GM08714 (cell line): ENCODE measurements around the gene ADAM33.

Source experiments
- H3K4me3 ChIP-seq: fragments of 200-500 bp; sonication (Bioruptor generic); 2 replicates; pipeline ENCODE4 v1.5.1; 2014; ENCODE audit warnings: mild to moderate bottlenecking, low read length, inconsistent platforms
- ZNF274 ChIP-seq: IDR thresholded peaks from 2 replicates; pipeline ENCODE4 v1.6.1; 2012; ENCODE audit warnings: mild to moderate bottlenecking, low read depth, low read length

ADAM33 gene

GRCh38 chr20:3698591-3699001 lies 16.8 kb upstream of the ADAM33 start:
- no peak for TF ChIP-seq ZNF274
- H3K4me3 ChIP-seq, result no peak overlapping the region

- TF ChIP-seq ZNF274, result no peak
Measured at GRCh38 chr20:3697588-3698305, 15.9 kb upstream of the ADAM33 start.

GRCh38 chr20:3696745-3697587 lies 15.2 kb upstream of the ADAM33 start:
- TF ChIP-seq ZNF274, result no peak
- H3K4me3 ChIP-seq, result no peak overlapping the region

More at GRCh38 chr20:3697588-3698305, 15.9 kb upstream of the ADAM33 start:
- H3K4me3 ChIP-seq, result no peak overlapping the region

GRCh38 chr20:3696200-3696599 lies 14.4 kb upstream of the ADAM33 start:
- H3K4me3 ChIP-seq, result no peak overlapping the region
- TF ChIP-seq ZNF274, result no peak

GRCh38 chr20:3694864-3695263 lies 13.1 kb upstream of the ADAM33 start:
- no peak for TF ChIP-seq ZNF274
- H3K4me3 ChIP-seq, result no peak overlapping the region

GRCh38 chr20:3693376-3693775 lies 11.6 kb upstream of the ADAM33 start:
- no peak for TF ChIP-seq ZNF274
- no peak overlapping the region for H3K4me3 ChIP-seq

GRCh38 chr20:3692706-3693294 lies 11.0 kb upstream of the ADAM33 start:
- no peak for TF ChIP-seq ZNF274
- H3K4me3 ChIP-seq, result no peak overlapping the region

- H3K4me3 ChIP-seq, result no peak overlapping the region
- no peak for TF ChIP-seq ZNF274
Measured at GRCh38 chr20:3691897-3692296, 10.1 kb upstream of the ADAM33 start.

- no peak overlapping the region for H3K4me3 ChIP-seq
- no peak for TF ChIP-seq ZNF274
Measured at GRCh38 chr20:3691306-3691705, 9.5 kb upstream of the ADAM33 start.

- TF ChIP-seq ZNF274, result no peak
- H3K4me3 ChIP-seq, result no peak overlapping the region
Measured at GRCh38 chr20:3690413-3690812, 8.6 kb upstream of the ADAM33 start.

GRCh38 chr20:3689978-3690377 lies 8.2 kb upstream of the ADAM33 start:
- H3K4me3 ChIP-seq, result no peak overlapping the region
- no peak for TF ChIP-seq ZNF274

GRCh38 chr20:3687655-3688054 lies 5.8 kb upstream of the ADAM33 start:
- H3K4me3 ChIP-seq, result no peak overlapping the region
- no peak for TF ChIP-seq ZNF274

GRCh38 chr20:3686867-3687321 lies 5.1 kb upstream of the ADAM33 start:
- TF ChIP-seq ZNF274, result no peak
- H3K4me3 ChIP-seq, result no peak overlapping the region

GRCh38 chr20:3686421-3686820 lies 4.6 kb upstream of the ADAM33 start:
- no peak for TF ChIP-seq ZNF274
- no peak overlapping the region for H3K4me3 ChIP-seq

GRCh38 chr20:3685341-3685740 lies 3.5 kb upstream of the ADAM33 start:
- no peak overlapping the region for H3K4me3 ChIP-seq
- TF ChIP-seq ZNF274, result no peak
